NCI-H1105 (cell line): ENCODE measurements around the gene ADRA2C.

ENCODE experiments used
- DNase-seq: peaks from one replicate; lab custom pipeline; 2025; lab: John Stamatoyannopoulos, UW

ADRA2C gene

DNA sequence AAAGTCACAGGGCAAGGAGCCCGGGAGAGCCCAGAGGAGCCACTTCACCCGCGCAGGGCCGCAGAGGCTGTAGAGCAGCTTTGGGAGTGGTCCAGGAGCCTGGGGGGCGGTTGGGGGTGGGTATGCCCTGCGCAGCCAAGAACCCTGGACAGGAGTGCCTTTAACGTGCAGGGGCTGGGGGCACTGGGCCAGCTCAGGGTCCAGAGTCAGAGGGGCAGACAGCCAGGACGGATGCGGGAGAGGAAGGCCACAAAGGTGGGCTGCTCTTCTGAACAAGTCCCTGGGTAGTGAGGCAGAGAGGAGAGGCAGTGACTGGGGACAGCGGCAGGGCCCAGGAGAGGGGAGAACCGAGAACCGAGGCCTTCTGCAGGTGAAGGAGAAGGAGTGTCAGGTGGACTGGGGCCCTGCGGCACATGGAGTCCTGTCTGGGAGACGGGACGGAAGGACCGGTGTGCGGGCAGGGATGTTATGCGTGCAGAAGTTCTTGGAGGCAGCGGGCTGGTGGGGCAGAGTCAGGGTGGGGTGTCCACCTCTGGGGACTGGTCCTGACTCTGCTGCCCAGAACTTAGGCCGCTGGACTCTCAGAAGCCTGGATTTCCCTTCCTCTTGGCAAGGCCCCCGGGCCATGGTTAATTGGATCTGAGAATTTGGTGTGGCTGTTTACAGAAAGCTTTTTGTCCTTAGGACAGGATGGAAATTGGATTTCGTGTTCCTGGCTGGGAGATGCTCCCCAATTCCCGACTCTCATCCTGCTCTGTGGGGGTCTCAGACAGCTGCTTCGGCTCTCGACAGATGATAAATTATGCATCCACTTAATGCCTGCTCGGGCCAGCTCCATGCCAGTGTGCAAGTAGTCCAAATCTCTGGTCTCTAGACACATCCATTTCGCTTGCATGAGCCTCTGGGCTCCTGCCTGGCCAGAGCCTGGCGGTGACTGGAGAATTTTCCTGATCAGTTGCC lies 31.9 kb downstream of the ADRA2C start:
- DNase-seq: no peak

DNA sequence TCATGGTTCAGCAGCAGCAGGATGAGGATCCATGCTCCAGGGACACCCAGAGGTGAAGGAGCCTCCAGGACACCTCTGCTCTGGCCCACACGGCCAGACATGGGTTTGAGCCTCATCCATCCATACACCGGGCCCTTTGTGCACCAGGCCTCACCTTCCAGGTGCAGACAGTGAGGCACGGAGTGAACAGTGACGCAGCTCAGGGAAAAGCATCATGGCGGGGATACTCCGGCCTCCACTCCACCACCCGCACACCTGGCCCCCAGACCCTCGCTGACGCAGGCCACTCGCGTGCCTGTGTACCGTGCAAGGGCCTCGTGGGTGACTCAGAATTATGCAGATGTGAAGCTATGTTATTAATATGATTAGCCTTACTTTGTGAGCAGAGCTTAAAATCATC lies 33.3 kb downstream of the ADRA2C start:
- DNase-seq: no peak

GRCh38 chr4:3800351-3800750 lies 34.2 kb downstream of the ADRA2C start:
- no peak for DNase-seq

GRCh38 chr4:3801521-3801920 lies 35.3 kb downstream of the ADRA2C start:
- no peak for DNase-seq

DNA sequence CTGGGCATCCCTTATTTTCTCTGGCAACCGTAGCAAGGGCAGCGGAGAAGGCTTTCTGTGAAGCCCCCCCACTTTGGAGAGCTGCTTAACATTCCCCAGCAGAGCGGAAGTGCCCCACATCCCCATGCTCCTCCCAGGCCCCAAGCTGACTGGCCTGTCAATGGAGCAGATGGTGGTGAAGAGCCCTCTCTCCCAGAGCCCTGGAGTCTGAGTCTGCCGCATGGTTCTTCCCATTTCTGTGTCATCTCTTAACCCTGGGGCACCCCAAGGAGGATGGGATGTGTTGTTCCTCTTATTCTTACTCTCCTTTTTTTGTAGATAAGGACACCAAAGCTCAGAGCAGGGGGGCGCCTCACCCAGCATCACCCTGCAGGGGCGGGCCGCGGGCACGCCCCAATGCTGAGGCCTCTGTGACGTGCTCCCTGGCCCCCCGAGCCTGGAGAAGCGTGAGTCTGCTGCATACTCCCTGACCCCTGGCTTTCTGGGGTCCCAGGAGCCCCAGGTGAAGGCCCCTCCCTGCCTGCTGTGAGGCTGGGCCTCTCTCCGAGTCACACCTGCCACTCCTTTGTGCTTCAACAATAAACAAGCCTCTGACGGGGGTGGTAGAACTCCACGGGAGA lies 35.9 kb downstream of the ADRA2C start:
- no peak for DNase-seq

GRCh38 chr4:3802571-3803474 lies 36.6 kb downstream of the ADRA2C start:
- no peak for DNase-seq

GRCh38 chr4:3803475-3803847 lies 37.3 kb downstream of the ADRA2C start:
- no peak for DNase-seq

- DNase-seq: no peak
Observed at GRCh38 chr4:3803946-3804345, 37.8 kb downstream of the ADRA2C start.

- DNase-seq: no peak
Observed at GRCh38 chr4:3805026-3805425, 38.8 kb downstream of the ADRA2C start.

DNA sequence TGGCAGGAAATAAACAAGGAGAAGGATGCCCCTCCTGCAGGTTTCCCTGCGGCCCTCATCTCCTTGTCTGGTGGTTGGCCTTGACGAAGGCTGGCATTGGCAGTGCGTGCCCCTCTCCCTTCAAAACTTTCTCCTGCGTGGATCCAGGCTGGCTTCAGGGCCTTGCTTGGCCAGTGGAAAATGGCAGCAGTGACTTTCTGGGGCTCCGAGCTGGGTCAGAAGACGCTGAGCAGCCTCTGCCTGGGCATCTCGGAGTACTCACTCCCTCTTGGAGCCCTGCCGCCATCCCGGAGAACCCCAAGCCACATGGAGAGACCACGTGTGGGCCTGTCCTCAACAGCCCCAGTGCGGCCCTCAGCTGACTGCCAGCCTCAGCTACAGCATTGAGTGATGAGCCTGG lies 39.5 kb downstream of the ADRA2C start:
- DNase-seq: no peak

DNA sequence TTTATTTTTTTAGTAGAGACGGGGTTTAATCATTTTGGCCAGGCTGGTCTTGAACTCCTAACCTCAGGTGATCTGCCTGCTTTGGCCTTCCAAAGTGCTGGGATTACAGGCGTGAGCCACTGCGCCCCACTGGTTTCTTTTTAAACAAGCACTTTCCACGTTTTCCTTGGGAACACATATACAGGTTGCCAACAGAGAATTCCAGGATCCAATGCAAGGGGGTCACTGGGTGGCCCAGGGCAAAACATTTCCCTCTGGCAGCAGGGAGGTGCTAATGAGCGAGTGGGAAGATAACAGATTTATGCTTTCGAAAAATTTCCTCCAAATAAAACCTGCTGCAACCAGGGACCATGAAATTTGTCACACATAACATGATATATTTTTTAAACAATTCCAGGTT lies 41.1 kb downstream of the ADRA2C start:
- no peak for DNase-seq

- DNase-seq: no peak
Observed at GRCh38 chr4:3807822-3808496, 41.8 kb downstream of the ADRA2C start.

DNA sequence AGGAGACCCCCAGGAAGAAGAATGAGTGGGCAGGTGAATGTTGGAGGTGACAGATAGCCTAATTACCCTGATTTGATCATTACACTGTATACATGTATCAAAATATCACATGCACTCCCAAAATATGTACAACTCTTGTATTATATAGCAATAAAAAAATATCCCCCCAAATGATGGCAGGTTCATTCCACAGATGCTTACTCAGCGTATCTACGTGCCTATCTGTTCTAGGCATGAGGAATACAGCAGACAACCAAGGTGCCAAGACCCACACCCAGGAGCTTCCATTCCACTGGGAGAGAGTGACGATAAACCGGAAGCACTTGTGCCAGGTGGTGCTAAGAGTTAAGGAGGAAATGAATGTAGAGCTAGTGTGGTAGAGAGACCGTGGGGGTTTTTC lies 42.4 kb downstream of the ADRA2C start:
- no peak for DNase-seq

DNA sequence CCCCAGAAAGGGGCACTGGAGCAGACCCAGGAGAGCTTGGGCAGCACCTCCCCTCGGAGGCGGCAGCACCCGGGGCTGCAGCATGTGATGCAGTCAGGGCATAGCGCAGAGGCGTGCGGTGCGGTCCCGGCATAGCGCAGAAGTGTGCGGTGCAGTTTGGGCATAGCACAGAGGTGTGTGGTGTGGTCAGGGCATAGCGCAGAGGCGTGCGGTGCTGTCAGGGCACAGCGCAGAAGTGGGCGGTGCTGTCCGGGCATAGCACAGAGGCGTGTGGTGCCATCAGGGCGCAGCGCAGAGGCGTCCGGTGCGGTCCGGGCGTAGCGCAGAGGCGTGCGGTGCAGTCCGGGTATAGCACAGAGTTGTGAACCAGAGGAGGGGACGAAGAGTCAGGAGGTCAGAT lies 42.8 kb downstream of the ADRA2C start:
- DNase-seq: no peak

- DNase-seq: no peak
Observed at GRCh38 chr4:3809451-3810110, 43.4 kb downstream of the ADRA2C start.

GRCh38 chr4:3810111-3810680 lies 44.0 kb downstream of the ADRA2C start:
- no peak for DNase-seq

- DNase-seq: no peak
Observed at GRCh38 chr4:3810796-3811485, 44.8 kb downstream of the ADRA2C start.

GRCh38 chr4:3811621-3812020 lies 45.4 kb downstream of the ADRA2C start:
- no peak for DNase-seq

GRCh38 chr4:3812211-3812934 lies 46.2 kb downstream of the ADRA2C start:
- DNase-seq: no peak
